AG10803 (cell line): ENCODE measurements around the gene RBP3.

Experiments used
- DNase-seq: peaks from one replicate; pipeline ENCODE4 v3.0.0; 2010; ENCODE audit warnings: low read depth
- H3K4me3 ChIP-seq: 2 replicates; pipeline ENCODE4 v1.5.1; 2011; ENCODE audit warnings: mild to moderate bottlenecking, low read length, control low read depth
- TF ChIP-seq, protein P1 (sequence below): conservative IDR thresholded peaks from 2 replicates; pipeline ENCODE4 v1.5.1; 2011; ENCODE audit warnings: mild to moderate bottlenecking, low read length, control low read depth, inconsistent platforms

The RBP3 gene

DNA sequence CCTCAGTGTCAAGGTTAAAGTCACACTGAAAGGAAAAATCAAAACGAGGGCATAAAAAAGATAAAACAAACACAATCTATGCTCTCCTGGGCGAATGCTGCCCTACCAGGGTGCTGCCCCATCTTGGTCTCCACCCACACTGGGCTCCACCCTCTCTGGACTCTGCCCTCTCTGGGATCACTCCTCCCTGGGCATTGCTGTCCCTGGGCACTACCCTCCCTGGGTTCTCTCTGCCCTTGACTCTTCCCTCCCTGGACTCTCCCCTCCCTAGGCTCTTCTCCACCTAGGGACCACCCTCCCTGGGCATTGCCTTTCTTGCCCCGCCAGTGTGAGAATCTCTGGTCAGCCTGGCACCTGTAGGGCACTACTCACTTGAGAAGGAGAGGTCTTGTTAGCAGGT lies 17.4 kb upstream of the RBP3 start:
- H3K4me3 ChIP-seq, result no peak overlapping the region
- TF ChIP-seq, protein P1, sequence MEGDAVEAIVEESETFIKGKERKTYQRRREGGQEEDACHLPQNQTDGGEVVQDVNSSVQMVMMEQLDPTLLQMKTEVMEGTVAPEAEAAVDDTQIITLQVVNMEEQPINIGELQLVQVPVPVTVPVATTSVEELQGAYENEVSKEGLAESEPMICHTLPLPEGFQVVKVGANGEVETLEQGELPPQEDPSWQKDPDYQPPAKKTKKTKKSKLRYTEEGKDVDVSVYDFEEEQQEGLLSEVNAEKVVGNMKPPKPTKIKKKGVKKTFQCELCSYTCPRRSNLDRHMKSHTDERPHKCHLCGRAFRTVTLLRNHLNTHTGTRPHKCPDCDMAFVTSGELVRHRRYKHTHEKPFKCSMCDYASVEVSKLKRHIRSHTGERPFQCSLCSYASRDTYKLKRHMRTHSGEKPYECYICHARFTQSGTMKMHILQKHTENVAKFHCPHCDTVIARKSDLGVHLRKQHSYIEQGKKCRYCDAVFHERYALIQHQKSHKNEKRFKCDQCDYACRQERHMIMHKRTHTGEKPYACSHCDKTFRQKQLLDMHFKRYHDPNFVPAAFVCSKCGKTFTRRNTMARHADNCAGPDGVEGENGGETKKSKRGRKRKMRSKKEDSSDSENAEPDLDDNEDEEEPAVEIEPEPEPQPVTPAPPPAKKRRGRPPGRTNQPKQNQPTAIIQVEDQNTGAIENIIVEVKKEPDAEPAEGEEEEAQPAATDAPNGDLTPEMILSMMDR, result no peak
- no peak for DNase-seq

GRCh38 chr10:47331491-47331890 lies 16.7 kb upstream of the RBP3 start:
- no peak for DNase-seq
- TF ChIP-seq, protein P1, result no peak
- H3K4me3 ChIP-seq, result no peak overlapping the region

DNA sequence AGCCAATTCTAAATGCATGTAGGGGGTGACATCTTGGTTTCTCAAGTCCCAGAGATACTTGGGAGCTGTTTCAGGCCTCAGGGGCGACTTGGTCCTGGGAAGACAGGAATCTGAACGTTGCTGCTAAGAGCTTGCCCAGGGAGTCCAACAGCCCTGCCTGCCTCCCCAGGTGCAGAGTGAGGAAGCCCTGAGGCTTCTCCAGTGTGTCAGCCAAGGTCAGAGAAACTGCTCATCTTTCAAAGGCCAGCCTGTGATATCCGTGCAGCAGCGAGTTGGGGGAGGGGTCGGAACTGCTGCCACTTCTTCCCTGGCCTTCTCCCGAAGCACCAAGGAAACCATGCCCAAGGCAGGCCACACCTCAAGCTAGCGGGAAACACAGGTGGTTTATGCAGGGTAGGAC lies 16.2 kb upstream of the RBP3 start:
- no peak overlapping the region for H3K4me3 ChIP-seq
- DNase-seq, result no peak
- TF ChIP-seq, protein P1, result no peak

DNA sequence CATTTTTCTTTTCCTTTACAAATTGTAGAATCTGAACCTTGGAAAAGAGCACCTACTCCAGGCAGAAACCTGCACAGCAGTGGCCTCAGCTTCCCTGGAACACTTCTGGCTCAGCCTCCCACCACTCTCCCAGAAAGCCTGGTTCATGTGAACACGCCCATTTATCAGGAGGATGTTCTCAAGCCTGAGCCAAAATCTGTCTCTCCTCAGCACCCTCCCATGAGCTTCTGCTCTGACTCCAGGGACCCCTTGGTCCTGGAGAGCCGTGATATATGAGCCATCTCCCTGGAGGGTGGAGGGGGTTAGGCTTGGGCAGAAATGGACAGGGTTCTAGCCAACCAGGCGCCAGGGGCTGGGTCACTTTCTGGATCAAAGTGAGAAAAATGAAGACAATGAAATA lies 15.8 kb upstream of the RBP3 start:
- no peak overlapping the region for H3K4me3 ChIP-seq
- no peak for DNase-seq
- TF ChIP-seq, protein P1, result no peak

DNA sequence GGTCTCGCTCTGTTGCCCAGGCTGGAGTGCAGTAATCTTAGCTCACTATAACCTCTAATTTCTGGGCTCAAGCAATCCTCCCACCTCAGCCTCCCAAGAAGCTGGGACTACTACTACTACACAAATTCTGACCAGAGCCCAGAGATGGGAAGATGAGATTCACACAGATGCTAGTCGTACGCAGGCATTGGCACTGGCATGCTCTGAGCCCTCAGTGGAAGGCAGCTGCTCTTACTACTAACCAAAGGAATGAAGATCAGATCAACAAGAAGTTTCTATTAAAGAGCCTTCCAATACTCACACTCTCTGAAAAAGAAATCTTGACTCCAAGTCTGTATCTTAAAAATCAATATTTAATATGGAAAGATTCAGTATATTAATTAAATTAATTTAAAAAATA lies 15.2 kb upstream of the RBP3 start:
- TF ChIP-seq, protein P1, result no peak
- no peak overlapping the region for H3K4me3 ChIP-seq
- no peak for DNase-seq

- no peak overlapping the region for H3K4me3 ChIP-seq
- no peak for DNase-seq
- TF ChIP-seq, protein P1, result no peak
These were observed 14.6 kb upstream of the RBP3 start for GRCh38 chr10:47333532-47333931.

- no peak overlapping the region for H3K4me3 ChIP-seq
- TF ChIP-seq, protein P1, result no peak
- no peak for DNase-seq
These were observed 13.5 kb upstream of the RBP3 start for GRCh38 chr10:47334466-47335295.
